ENCODE data around the gene CRB1.

DNA sequence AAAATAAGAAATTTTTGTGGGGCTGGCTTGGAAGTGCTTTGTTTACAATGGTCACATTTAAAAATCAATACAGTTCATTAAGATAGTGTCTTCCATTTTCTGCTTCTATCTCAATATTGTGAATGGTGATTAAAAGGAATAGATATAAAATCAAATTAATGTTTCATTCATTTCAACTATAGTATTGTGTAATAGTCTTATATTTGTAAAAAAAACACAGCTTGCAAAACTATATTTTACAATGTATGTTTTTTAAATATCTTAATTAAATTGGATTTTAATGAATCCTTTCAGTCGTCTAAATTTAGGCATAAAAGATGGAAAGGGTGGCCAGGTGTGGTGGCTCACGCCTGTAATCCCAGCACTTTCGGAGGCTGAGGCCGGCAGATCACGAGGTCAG, 63.5 kb downstream of the CRB1 start:
- TF ChIP-seq, protein P1, sequence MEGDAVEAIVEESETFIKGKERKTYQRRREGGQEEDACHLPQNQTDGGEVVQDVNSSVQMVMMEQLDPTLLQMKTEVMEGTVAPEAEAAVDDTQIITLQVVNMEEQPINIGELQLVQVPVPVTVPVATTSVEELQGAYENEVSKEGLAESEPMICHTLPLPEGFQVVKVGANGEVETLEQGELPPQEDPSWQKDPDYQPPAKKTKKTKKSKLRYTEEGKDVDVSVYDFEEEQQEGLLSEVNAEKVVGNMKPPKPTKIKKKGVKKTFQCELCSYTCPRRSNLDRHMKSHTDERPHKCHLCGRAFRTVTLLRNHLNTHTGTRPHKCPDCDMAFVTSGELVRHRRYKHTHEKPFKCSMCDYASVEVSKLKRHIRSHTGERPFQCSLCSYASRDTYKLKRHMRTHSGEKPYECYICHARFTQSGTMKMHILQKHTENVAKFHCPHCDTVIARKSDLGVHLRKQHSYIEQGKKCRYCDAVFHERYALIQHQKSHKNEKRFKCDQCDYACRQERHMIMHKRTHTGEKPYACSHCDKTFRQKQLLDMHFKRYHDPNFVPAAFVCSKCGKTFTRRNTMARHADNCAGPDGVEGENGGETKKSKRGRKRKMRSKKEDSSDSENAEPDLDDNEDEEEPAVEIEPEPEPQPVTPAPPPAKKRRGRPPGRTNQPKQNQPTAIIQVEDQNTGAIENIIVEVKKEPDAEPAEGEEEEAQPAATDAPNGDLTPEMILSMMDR (IDR thresholded peaks at IDR 0.05), result no peak
- TF ChIP-seq POLR2AphosphoS5 (IDR thresholded peaks at IDR 0.05; ENCODE audit: low read depth, low read length), result no peak

Measured in Panc1 (cell line).